ENCODE results near the gene MIS18A. TPM values are rescaled to one million over a fixed set of nuclear protein-coding genes. Genes with fewer than 3 reads are reported as not detected.

MIS18A gene
- total RNA-seq, 4 donors from 2014 or later, result 5.5 to 9.5 (median 7.9) TPM

DNA sequence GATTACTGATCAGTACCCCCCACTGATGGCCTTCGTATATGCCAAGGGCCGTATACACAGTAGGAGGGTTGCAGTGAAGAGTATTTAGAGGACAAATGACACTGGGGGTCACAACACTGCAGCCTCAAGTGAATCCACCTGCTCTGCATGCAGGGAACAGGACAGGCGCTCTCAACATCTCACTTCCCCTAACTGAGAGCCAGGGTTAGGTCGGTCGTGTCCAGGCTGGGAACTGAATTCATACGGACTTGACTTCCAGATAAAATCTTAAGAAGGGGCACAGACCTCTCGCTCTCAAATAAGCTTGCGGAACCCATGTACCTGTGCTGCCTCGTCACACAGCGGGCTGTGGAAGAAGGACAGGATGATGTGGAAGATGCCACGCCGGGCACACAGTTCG, 42.6 kb upstream of the MIS18A start:
- peaks cover 100% of the 10 kb centered on the region for H3K36me3 ChIP-seq
- TF ChIP-seq POLR2A (IDR thresholded peaks at IDR 0.05) (no peak), EP300 (IDR thresholded peaks at IDR 0.05) (no peak), POLR2AphosphoS5 (IDR thresholded peaks at IDR 0.05) (no peak)
- TF ChIP-seq, protein P1, sequence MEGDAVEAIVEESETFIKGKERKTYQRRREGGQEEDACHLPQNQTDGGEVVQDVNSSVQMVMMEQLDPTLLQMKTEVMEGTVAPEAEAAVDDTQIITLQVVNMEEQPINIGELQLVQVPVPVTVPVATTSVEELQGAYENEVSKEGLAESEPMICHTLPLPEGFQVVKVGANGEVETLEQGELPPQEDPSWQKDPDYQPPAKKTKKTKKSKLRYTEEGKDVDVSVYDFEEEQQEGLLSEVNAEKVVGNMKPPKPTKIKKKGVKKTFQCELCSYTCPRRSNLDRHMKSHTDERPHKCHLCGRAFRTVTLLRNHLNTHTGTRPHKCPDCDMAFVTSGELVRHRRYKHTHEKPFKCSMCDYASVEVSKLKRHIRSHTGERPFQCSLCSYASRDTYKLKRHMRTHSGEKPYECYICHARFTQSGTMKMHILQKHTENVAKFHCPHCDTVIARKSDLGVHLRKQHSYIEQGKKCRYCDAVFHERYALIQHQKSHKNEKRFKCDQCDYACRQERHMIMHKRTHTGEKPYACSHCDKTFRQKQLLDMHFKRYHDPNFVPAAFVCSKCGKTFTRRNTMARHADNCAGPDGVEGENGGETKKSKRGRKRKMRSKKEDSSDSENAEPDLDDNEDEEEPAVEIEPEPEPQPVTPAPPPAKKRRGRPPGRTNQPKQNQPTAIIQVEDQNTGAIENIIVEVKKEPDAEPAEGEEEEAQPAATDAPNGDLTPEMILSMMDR (IDR thresholded peaks at IDR 0.05), result no peak
- H3K4me1 ChIP-seq, result no peaks in the 10 kb centered on the region
- 93% methylated on average over 13 of the region's 13 CpGs for WGBS
- no peak overlapping the region for H3K27ac ChIP-seq
- peak in 1 of 2 donors; percentile 34 for DNase-seq (ENCODE audit: low spot score in 2 of 2)
- no peak overlapping the region for H3K4me3 ChIP-seq
- no peaks in the 10 kb centered on the region for H3K27me3 ChIP-seq
- H3K9me3 ChIP-seq, result no peaks in the 10 kb centered on the region

DNA sequence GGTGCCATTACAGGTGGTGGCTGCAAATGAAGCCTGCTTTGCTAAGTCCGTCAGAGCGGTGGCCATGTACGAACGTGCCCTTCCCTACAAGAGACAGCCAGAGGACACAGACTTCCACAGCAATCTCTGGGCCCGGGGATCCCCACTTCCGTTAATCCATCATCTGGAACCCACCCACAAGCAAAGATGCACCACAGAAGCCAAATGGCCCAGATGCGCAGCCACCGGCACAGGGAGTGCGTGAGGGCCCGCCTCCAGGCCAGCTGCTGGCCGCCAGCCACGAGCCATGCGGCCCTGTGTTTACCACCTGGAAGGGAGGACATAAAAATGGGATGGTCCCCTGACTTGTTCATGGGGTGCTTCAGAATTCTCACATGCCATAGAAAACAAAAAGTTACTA, 41.9 kb upstream of the MIS18A start:
- H3K4me3 ChIP-seq, result no peak overlapping the region
- H3K27me3 ChIP-seq, result no peaks in the 10 kb centered on the region
- peaks cover 99% of the 10 kb centered on the region for H3K36me3 ChIP-seq
- H3K9me3 ChIP-seq, result no peaks in the 10 kb centered on the region
- peak in 1 of 2 donors; percentile 67 for DNase-seq (ENCODE audit: low spot score in 2 of 2)
- no peaks in the 10 kb centered on the region for H3K4me1 ChIP-seq
- 87% methylated on average over 13 of the region's 13 CpGs for whole genome bisulfite sequencing
- H3K27ac ChIP-seq, result no peak overlapping the region
- TF ChIP-seq, protein P1 (IDR thresholded peaks at IDR 0.05), result no peak
- no peak for TF ChIP-seq POLR2A (IDR thresholded peaks at IDR 0.05)
- TF ChIP-seq EP300 (IDR thresholded peaks at IDR 0.05), result no peak
- TF ChIP-seq POLR2AphosphoS5 (IDR thresholded peaks at IDR 0.05), result no peak

DNA sequence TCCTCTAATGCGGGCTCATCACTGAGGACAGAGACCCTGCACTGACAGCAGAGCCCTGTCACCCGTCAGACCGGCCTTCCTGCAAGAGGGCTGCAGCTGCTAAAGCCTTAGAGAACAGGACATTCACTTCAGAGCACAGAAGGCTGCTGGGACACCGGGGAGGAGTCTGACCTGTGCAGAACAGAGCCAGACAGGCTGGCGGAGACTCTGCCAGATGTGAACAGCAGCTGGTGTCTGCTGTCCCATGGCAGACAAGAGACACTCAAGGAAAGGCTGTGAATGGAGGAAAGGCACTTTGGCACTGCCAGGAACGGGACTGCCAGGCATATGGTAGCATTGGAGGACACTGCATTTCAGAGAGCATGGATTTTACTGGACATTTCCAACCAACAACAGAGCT, 41.2 kb upstream of the MIS18A start:
- Histone ChIP-seq H3K27me3 (no peaks in the 10 kb centered on the region), H3K9me3 (no peaks in the 10 kb centered on the region), H3K36me3 (peaks cover 95% of the 10 kb centered on the region), H3K4me1 (no peaks in the 10 kb centered on the region), H3K4me3 (no peak overlapping the region), H3K27ac (no peak overlapping the region)
- TF ChIP-seq, protein P1 (IDR thresholded peaks at IDR 0.05), result no peak
- WGBS, result 96% methylated on average over 4 of the region's 6 CpGs
- peak in 1 of 2 donors; percentile 37 for DNase-seq (ENCODE audit: low spot score in 2 of 2)

DNA sequence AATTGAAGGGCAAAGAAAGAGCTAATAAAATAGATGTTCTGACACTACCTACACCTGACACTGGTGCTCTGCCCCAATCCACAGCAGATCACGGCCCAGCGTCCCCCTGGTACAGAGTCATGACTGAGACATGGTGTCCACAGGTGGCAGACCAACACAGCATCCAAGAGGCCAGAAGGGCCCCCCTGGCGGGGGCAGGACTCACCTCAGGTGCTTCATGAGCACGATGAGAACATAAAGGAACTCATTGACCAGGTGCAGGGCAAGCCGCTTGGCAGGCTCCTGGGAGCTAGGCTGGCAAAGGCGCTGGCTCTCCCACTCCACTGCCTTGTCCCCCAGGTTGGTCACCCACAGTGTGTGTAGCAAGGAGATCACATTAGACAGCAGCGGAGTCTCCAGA, 40.2 kb upstream of the MIS18A start:
- WGBS, result 95% methylated on average over 7 of the region's 7 CpGs
- H3K36me3 ChIP-seq, result peaks cover 91% of the 10 kb centered on the region

DNA sequence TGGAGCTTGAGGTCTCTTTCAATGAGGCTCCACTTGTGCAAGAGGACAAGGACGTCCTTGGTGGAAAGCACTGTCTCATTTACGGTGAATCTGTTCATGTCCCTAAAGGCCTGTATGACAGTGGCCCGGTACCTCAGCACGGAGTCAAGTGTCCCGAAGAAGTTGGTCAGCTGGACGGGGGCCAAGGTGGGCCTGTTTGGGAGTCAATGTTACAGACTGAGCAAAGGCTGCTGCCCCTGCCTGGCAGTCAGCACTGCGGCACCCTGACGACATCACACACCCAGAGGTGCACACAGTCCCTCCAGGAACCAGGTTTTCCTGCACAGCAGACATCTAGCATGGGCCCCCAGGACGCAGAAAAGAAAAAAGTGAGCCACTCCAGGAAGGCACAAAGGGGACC, 38.9 kb upstream of the MIS18A start:
- Histone ChIP-seq H3K36me3 (peaks cover 85% of the 10 kb centered on the region), H3K4me1 (no peaks in the 10 kb centered on the region), H3K27me3 (no peaks in the 10 kb centered on the region), H3K27ac (no peak overlapping the region), H3K9me3 (no peaks in the 10 kb centered on the region), H3K4me3 (no peak overlapping the region)
- WGBS, result 89% methylated on average over 6 of the region's 9 CpGs
- no peak for TF ChIP-seq EP300 (IDR thresholded peaks at IDR 0.05)
- TF ChIP-seq, protein P1 (IDR thresholded peaks at IDR 0.05), result no peak
- TF ChIP-seq POLR2AphosphoS5 (IDR thresholded peaks at IDR 0.05), result no peak
- no peak for TF ChIP-seq POLR2A (IDR thresholded peaks at IDR 0.05)
- DNase-seq (ENCODE audit: low spot score in 2 of 2), result peak in 1 of 2 donors; percentile 68

More for the DNA sequence above, 40.2 kb upstream of the MIS18A start:
- peak in 1 of 2 donors; percentile 62 for DNase-seq (ENCODE audit: low spot score in 2 of 2)
- Histone ChIP-seq H3K9me3 (no peaks in the 10 kb centered on the region), H3K27ac (no peak overlapping the region), H3K4me1 (no peaks in the 10 kb centered on the region), H3K4me3 (no peak overlapping the region), H3K27me3 (no peaks in the 10 kb centered on the region)
- TF ChIP-seq EP300 (IDR thresholded peaks at IDR 0.05) (no peak), POLR2A (IDR thresholded peaks at IDR 0.05) (no peak), POLR2AphosphoS5 (IDR thresholded peaks at IDR 0.05) (no peak)
- TF ChIP-seq, protein P1 (IDR thresholded peaks at IDR 0.05), result no peak
